GM12878 (cell line): ENCODE data around the gene MAP1LC3B.

Experiments
- EZH2 ChIP-seq: IDR thresholded peaks from 2 replicates; pipeline ENCODE4 v1.6.1; 2012; ENCODE audit warnings: low read depth, mild to moderate bottlenecking, control low read depth, inconsistent platforms, low read length, borderline replicate concordance; ENCODE audit not compliant: control insufficient read depth
- GABPA ChIP-seq: IDR thresholded peaks from 2 replicates; pipeline ENCODE4 v1.6.1; 2014; ENCODE audit warnings: antibody characterized with exemption, low read depth, mild to moderate bottlenecking, inconsistent platforms
- TF ChIP-seq, protein P1 (sequence below): IDR thresholded peaks from 2 replicates; pipeline ENCODE4 v1.6.1; 2012; ENCODE audit warnings: low read depth, low read length, improper control_type of control experiment

DNA sequence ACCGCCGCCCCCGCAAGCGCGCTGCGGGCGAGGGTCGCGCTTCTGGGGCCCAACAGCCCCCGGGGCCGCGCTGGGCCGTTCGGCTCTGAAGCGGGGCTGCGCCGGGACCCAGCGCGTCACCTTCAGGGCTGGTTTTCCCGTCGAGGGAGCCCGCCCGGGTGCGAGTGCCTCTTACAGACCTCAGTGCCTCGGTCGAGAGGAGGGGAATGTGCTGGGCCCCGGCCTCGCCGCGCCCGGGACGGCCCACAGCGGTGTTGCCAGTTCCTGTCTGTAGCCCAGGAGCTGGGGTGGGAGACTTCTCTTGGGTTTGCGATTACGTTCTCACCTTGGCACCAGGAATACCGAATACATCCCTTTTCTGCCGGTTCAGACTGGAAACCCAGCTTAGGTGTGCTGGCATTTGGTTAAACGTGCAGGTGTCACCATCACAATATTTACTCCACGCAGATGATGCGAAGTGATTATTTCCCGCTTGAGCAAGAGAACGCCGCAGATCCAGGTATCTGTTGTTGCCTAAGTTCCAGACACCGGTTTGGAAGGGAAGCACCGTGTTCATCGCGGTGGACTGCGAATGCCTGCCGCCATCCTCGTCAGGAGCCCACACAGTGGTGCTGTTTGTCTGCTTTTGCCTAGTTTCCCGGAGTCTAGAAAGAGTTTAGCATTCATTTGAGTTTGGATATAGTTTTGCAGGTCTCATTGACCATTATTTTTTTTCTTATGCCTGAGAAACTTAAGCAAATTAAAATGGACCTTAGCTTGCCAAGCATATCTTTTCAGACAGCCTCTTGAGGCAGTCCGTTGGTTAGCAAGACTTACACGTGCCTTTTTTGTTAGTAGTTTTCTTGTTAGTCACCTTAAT, 914 bp downstream of the MAP1LC3B start:
- TF ChIP-seq, protein P1, sequence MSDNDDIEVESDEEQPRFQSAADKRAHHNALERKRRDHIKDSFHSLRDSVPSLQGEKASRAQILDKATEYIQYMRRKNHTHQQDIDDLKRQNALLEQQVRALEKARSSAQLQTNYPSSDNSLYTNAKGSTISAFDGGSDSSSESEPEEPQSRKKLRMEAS = no peak
- TF ChIP-seq GABPA (no peak), EZH2 (no peak)
